ENCODE data around the gene PTRH1.

- TF ChIP-seq POLR2A (IDR thresholded peaks at IDR 0.05; ENCODE audit: low read length) (no peak), GATA1 (IDR thresholded peaks at IDR 0.05; ENCODE audit: low read depth, low read length) (no peak)
These were observed 18.8 kb upstream of the PTRH1 start for GRCh38 chr9:127734247-127734746.
